ENCODE results near the gene CXCR6. TPM values are rescaled to one million over a fixed set of nuclear protein-coding genes. Genes with fewer than 3 reads are reported as not detected.

Gene CXCR6
- not detected in 2 replicates for total RNA-seq (2014; rRNA removed; shearing (Covaris generic))

DNA sequence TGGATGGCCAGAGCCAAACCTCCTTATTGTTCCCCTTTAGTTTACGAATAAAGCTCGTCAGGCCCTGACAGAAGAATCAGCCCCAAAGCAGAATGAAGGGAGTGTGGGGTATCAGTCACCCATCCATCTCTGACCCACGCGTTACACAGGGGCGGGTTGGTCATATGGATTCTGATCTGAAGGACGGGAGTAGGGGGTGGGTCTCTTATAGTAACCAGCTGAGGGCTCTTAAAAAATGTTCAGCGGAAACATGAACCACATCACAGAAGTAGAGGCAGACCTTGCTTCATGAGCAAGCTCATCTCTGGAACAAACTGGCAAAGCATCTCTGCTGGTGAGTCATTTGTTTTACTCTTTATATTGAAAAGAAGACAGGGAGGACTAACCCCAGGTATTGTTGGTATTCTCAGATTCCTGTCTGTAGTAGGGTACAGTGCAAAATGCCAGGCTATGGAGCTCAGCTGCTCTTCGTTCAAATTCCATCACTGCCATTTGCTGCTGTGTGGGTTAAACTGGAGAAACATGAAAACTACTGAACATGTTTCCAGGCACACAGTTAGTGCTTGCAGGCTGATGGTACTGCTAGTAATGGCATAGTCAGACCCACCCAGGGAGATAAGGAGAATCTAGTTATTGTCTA, at the start of gene CXCR6:
Gene CXCR6 (plus strand): TSS at position 258 of the 640 bp plus-strand sequence. CDS start 3,018 bp downstream, outside the sequence.
- DNase-seq (ENCODE audit: low spot score) = no peak

GRCh38 chr3:45894015-45894414, 49.2 kb upstream of the CXCR6 start:
- DNase-seq (ENCODE audit: low spot score) = no peak

GRCh38 chr3:45895686-45896468, 47.4 kb upstream of the CXCR6 start:
- no peak for DNase-seq (ENCODE audit: low spot score)

GRCh38 chr3:45896956-45897355, 46.3 kb upstream of the CXCR6 start:
- peak; percentile 23 for DNase-seq (ENCODE audit: low spot score)

DNA sequence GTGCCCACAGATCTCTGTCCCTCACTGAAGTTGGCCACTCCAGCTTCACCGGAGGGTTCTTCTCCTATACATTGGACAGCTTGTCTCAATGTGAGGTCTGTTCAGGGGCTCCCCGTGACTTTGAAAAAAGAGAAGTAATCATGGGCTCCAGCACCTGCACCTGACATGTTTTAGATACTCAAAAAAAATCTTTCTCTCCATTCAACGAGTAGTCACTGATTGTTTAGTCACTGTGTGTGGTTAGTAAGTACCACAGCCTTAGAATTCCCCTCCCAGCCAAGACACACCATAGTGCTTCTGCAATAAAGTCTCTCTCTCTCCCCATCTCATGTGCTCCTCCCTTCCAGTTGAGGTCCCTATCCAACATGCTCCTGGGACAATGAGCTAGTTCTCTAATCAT, 38.3 kb upstream of the CXCR6 start:
- no peak for DNase-seq (ENCODE audit: low spot score)

GRCh38 chr3:45905755-45906154, 37.5 kb upstream of the CXCR6 start:
- no peak for DNase-seq (ENCODE audit: low spot score)

DNA sequence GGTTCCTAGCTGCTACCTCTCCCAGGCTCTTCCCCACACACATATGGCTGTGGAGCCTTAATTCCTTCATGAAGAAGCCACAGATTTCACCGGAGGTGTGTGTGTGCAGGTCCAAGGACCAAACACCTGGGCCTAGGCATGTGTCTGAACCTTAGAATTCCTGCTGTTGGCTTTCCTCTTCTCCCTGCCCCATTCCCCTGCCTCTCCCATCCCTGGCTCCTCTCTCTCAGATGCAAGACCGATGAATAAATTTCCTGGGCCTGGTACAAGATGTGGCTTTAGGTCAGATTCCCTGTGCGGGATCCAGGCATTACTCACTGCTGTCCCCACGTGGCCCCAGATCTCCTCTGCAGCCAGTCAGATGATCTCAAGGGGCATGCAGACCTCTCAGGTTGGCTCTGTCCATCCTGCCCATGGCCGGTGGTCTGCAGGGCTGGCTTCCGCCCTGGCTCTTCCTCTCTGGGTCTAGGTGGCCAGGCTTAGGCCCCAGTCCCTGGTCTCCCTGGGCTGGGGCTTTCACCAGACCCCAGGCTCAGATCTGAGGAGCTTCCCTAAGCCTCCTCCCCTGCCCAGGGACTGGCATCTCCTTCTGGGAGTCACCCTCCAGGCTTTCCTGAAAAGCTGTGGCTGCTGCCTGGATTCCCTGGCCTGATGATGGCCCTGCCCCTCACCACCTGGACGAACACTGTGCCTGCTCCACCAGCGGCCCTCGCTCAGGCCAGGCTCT, 36.4 kb upstream of the CXCR6 start:
- peak; percentile 34 for DNase-seq (ENCODE audit: low spot score)

- DNase-seq (ENCODE audit: low spot score) = no peak
Measured at GRCh38 chr3:45907769-45908705, 35.2 kb upstream of the CXCR6 start.

GRCh38 chr3:45908761-45909160, 34.5 kb upstream of the CXCR6 start:
- no peak for DNase-seq (ENCODE audit: low spot score)

DNA sequence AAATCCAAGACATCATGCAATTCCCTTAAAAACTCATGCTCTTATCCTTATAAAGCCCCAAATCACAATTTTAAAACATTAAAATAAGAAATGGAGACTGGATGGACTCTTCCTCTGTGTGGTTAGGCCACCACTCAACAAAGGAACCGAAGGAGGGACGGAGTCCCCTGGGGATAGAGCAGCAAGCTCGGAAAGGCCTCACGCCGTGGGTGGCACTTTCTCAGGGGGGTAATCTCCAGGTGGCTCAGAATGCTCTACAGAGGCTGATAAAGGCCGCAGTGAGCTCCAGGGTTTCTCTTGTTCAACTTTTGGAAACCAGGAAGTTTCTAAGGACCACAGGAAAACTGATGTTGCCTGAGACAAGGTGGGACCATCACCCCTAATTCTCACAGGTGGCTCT, 33.7 kb upstream of the CXCR6 start:
- DNase-seq (ENCODE audit: low spot score) = no peak

DNA sequence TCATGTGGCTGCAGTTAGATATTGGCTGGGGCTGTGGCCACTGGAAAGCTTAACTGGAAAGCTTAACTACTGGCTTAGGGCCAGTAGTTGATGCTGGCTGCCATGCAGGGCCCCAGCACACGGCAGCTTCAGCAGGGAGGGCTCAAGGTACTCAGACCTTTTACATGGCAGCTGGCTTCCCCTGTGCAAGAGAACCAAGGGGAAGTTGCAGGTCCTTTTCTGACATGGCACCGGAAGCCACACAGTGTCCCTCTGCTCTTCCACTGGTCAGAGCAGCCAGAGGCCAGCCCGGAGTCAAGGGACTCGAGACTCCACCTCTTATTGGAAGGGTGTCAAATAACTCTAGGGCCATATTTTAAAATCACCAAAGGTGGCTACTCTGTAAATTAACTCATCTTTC, 32.4 kb upstream of the CXCR6 start:
- no peak for DNase-seq (ENCODE audit: low spot score)

GRCh38 chr3:45911511-45912226, 31.6 kb upstream of the CXCR6 start:
- DNase-seq (ENCODE audit: low spot score) = no peak

- no peak for DNase-seq (ENCODE audit: low spot score)
Measured at GRCh38 chr3:45912435-45912834, 30.8 kb upstream of the CXCR6 start.

- DNase-seq (ENCODE audit: low spot score) = no peak
Measured at GRCh38 chr3:45914362-45915058, 28.8 kb upstream of the CXCR6 start.

- DNase-seq (ENCODE audit: low spot score) = no peak
Measured at GRCh38 chr3:45915059-45915439, 28.2 kb upstream of the CXCR6 start.

- peak; percentile 76 for DNase-seq (ENCODE audit: low spot score)
Measured at GRCh38 chr3:45915518-45916231, 27.6 kb upstream of the CXCR6 start.

DNA sequence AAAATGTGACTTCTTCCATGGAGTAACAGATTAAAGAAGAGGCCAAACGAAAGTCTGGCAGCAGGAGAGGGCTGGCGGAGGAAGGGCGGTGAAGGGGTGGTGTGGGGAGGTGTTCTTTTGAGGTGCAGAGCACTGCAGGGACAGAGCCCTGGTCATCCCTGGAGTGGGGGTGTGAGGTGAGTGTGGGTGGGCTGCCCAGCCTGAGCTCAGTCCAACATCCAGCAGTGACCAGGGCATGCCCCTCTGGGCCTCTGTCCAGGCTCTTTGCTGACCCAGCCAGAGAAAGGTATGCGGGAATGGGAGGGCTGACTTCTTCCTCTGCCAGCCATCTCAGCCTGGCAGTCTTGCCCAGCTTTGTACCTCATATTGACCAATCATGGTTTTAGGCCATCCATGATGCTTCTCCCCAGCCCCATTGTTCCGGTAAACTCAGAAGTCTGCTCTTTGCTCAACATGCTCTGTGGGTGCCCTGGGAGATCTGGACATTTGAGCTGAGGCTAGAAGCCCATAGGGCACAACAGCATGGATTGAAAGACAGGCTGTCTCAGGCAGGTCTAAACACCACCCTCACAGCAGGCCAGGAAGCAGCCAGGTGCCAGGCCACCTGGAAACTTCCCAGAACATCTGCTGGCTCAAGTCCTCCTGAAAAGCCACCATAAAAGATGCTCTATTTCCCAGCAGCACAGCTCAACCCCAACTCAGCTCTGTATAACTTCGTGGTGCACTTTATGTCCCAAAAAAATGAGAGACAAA, 25.9 kb upstream of the CXCR6 start:
- no peak for DNase-seq (ENCODE audit: low spot score)

DNA sequence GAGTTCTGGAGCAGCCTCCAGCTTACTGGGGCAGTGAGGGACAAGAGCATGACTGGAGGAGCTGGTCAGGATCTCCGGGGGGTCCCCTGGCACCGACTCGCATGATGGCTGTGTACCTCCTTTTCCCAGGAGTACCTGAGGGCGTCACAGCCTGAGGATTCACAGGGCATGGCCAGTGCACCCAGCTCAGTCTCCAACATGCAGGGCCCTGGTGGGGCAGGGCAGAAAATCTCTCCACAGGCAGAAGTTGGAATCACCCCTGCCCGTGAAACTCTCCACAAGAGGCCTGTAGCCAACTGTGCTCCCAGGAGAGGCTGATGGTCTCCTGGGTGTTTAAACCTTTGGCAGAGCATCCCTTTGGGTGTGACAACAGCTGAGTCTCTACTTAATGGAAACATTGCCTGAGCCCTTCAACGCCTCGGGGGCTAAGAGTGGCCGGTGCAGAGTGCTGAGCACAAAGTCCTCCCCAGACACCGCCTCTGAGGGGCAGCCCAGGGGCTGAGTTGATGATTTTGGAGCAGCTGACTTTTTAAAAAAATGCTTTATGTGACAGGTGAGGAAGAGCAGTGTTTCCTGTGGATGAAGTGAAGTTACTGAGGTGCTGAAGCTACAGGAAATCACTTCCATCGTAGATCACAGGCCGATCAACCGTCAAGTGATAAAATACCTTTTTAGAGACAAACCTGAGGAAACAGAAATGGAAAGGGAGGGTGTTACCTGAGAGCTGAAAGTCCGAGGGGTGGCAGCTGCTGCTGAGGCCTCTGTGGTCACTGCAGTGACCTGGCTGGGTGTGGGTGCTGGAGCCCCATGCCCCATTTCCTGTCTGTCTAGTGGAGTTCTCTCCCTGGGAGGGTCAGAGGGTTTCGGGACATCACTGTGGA, 21.9 kb upstream of the CXCR6 start:
- DNase-seq (ENCODE audit: low spot score) = no peak
